Suppressor macrophage treated with lipopolysaccharide for 4 hours (primary cell): ENCODE data around the gene MRPS22.
A peak's percentile ranks its signal among the peaks of the same experiment; 100 is the strongest.

Experiments
- DNase-seq: peaks from one replicate; pipeline ENCODE4 v3.0.0-alpha.2; 2020

The MRPS22 gene

DNA sequence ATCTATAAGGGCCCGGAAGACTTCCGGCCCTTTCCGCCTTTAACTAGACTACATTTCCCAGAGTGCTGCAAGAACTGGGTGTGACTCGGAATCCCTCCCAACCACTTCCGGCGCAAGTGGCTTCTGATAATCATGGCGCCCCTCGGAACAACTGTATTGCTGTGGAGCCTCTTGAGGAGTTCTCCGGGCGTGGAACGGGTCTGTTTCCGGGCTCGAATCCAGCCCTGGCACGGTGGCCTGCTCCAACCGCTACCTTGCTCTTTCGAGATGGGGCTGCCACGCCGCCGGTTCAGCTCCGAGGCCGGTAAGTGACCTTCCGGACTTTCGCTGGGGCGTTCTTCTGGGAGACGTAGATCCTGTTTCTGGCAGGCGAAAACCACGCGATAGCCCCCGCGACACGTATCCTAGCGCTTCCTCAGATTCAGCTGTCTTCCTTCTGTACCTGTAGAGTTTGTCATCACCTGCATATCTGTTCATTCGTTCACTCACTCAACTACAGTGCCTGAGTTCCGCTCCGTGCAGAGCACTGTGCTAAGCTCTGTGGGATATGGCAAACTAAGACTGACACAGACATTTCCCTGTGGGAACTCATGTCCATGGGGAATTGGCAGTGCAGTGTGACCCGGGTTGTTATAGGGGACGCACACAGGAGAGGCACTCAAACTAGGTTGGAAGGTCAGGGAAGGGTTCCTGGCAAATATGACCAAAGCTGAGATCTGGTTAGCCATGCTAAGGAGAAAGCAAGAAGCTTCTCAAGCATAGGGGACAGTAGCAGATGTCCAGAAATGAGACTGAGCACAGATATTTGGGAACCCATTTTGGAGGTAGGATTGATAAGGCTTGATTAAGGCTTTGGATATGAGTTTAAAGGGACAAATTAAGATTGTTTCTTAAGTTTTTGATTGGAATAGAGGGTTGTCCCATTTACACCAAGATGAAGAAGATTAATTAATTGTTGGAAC is at the start of gene MRPS22:
TSS of gene MRPS22 (plus strand) at position 126 of the 962 bp plus-strand sequence. CDS start at position 133, 7 bp downstream.
- peak; percentile 89 for DNase-seq

DNA sequence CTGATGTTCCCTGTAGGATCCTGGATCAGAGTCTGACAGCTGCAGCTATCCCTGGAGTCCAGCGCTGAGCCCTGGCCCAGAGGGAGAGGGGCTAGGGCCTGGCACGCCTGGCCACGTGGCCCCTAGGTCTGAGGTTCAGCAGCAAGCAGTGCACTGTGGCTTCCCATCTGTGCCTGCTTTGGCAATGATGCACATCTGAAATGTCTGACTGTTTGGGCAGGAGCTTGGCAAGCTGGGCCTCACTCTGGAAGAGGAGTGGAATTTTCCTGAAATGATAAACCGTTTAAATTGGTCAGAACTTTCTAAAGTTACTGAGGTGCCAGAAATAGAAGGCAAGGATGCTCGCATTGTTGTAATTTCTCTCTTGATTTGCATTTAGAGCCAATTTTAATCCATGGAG is 48.8 kb upstream of the MRPS22 start:
- DNase-seq: no peak

DNA sequence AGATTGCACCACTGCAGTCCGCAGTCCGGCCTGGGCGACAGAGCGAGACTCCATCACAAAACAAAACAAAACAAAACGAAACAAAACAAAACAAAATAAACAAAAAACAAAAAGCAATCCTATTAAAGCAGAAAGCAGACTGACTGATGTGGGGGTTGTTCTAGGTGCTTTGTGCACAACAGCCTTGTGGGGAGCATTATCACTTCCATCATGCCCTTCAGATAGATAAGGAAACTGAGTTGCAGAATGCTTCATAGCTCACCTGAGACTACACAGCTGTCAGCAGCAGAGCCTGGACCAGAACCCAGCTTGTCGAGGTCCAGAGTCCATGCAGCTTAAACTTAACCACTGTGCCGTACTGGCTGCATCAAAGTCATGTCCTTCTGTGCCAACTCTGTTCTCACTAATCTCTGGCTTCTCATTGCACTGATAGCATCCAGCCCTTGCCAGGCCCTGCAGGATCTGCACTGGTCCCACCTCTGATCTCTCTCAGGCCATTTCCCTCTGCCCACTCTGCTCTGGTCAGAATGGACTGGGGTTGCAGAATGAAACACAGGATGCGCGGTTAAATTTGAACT is 47.6 kb upstream of the MRPS22 start:
- no peak for DNase-seq

DNA sequence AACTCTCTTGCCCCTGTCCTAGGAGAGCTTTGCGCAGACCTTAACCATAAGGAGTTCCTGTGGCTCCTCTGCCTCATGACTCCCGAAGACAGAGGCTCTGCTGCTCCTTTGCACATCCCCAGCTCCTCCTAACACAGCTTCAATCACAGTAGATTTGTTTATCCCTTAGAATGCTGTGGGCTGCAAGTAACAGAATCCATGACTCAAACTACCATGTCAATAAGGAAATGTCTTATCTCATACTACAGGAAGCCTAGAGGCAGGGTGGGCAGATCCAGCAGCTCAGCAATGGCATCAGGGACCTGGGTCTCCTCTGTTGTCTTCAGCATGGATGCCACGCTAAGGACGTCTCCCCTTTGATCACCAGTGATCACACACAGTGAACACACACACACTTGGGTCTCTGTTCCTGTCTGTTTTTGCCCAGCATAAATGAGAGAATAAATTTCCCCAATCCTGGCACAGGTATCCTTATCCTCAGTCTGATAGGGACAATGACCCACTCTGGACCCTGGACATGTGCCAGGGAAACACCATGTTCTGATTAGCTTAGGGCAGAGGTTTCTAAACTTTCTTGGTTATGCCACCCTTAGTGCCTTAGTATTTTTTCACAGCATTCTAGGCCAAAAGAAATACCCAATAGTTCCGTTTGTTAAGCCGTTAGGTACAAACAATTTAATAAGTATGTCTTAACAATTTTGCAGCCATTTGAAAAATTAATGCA is 46.1 kb upstream of the MRPS22 start:
- DNase-seq: no peak

DNA sequence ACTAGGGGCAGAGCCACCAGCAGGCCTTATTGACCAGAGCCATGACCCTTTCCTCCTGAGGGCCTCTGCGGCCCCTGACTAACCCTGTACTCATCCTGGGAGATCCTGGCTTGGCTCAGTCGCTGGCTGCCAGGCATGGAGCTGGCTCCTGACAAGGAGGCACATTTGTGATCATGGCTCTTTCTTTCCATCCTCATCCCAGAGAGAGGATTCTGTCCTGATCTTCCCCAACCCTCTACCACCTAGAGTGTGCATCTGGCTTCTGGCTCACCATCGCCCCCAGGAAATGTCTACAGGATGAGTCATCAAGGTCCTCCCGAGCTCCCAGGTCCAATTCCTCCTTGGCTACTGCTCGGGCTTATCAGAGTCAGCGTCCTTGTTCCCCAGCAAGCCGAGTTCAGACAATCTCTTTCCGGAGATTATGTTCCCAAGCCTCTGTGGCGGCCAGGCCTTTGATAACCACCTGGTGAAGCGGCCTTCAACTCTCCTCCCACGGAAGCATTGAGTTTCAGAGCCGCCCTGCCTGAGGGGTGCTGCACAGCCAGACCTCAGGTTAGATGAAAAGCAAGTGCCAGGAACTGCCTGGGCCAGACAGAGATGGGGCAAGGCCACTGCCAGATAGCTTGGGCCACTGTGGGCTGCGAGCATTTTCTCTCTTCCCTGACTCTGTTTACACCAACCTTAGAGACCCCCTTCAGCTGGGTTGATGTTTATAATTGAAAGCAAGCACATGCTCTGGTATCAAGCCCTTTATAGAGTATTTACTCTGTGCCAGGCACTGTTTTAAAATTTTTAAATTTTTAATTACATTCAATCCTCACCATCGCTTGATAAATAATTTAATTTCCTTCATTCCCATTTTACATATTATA is 44.3 kb upstream of the MRPS22 start:
- no peak for DNase-seq

DNA sequence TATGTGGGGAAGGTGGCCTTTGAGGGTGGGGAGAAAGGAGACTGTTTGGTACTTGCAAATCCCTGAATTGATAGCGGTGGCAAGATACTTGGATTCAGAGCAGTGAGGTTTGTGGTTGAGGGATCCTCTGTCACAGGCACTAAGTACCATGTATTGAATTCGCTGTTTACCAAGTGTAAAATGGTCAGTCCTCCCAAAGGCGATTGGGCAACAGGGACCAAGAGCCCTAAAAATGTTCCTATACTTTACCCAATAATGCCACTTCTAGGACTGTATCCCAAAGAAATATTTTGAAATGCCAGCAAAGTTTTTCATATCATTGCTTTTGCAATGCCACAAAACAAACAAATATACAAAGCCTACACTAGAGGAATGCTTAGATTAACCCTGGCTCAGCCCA is 43.4 kb upstream of the MRPS22 start:
- DNase-seq: no peak

DNA sequence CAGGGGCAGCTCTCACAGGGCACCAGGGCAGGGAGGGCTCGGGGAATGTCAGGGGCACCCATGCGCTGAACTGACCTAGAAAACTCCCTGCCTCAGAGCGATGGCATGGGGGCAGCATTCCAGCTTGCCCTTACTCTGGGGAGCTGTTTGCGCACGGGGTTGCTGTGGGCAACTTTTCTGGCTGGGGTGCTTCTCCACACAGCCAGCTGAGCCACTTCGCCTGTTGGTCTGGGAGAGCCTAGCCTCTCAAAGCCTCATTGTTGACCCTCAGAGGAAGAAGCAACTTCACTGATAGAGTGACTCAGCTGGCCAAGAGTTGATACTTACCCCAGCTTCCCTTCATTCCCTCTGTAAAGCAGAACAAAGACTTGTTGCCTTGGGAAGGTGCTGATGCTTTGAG is 42.6 kb upstream of the MRPS22 start:
- DNase-seq: no peak

DNA sequence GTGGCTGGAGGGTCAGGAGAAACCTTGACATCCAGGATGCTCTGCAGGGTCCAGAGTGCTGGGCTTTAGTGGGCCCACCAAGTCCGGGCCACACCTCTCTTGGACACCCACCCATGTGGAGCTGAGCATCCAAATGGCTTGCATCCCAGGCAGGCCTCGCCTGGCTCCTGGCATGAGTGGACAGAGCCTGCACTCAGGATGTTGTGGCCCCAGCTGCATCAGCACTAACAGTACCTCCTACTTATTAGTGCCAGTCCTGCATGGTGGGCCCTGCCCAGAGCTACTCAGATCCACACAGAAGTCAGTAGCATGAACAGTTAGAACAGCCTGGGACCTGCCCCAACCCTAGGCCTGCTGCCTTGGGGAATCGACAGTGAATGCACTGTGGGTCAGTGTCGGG is 42.2 kb upstream of the MRPS22 start:
- DNase-seq: no peak

DNA sequence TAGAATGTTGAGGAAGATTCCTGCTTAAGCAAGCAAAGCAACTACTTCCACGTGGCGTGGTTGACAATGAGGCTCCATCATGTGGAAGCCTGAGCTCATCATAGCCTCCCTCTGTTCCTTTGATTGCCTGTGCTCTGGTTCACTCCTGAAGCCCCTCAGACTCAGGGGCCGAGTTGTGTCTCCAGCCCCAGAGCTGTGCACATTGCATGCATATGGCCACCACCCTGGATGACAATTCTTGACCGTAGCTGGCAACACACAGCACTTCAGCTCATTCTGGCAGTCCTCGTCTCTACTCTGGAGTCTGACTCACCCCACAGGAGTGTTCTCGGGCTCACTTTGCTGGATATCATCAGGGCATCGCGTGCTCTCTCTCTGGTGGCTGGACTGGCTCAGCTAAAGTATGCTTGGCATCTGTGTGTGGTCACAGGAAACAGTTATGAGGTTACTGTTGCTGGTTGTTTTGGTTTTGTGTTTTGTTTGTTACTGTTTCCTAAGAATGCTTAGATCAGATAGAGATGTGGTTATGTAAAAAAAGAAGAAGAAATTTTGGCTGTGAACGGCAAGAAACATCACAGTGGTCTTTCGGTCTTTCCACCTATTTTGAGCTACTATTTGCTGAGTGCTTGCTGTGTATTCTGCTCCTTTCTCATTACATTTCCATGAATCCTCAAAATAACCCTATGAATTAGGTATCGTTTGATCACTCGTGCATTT is 41.6 kb upstream of the MRPS22 start:
- no peak for DNase-seq

DNA sequence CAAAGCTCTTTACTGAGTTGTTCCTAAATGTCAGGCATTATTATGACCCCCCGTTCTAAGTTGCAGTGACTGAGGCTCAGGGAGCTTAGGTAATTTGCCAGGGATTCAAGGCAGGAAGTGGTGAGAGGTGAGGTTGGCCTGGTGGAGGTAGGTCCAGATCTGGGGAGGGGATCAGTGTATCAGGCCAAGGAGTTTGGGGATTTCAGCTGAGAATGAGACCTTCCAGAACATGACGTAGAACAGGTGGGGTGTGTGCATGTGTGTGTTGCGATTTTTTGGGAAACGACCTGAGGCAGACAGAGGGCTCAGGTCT is 41.1 kb upstream of the MRPS22 start:
- DNase-seq: no peak

DNA sequence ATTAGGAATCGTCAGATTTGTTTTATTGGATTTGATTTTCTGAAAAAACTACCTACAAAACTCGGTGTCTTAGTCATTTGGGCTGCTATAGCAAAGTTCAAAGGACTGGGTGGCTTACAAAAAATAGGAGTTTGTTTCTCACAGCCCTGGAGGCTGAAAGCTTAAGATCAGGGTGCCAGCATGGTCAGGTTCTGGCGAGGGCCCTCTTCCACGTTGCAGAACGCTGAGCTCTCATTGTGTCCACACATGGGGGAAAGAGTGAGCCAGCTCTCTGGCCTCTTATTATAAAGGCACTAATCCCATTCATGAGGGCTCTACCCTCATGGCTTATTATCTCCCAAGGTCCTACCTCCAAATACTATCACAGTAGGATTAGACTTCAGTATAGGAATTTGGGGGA is 40.6 kb upstream of the MRPS22 start:
- no peak for DNase-seq

DNA sequence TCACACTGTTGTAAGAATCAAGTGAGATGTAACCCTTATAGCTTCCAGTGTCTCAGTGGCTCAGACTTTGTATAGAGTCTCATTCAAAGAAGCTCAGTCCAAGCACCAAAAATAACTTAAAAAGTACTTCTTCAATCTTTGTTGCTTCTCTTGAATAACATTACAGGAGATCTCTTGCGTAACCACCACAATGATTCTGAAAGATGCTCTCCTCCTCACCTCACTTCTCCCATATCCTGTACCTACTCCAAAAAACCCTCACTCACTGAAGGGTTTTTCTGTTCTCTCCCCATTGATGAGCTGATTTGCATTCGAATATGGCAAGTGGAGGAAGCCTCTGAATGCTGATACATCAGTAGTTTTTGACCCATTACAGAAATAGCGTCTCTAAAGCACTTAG is 39.4 kb upstream of the MRPS22 start:
- DNase-seq: no peak

DNA sequence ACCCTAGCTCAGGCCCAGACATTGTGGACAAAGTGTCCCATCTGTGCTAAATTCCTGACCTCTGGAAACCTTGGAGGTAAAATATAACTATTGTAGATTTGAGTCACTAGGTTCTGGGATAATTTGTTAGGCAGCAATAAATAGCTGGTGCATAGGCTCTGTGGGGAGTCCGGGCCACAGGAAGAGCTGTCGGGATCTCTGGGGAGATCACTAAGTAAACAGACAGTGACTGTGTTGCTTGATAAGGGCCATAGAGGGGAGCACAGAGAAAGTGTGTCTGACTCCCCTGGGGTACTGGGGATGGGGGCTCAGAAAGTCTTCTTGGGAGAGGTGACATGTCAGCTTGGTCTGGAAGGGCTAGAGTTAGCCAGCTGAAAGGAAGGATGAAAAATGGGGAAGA is 37.7 kb upstream of the MRPS22 start:
- no peak for DNase-seq

DNA sequence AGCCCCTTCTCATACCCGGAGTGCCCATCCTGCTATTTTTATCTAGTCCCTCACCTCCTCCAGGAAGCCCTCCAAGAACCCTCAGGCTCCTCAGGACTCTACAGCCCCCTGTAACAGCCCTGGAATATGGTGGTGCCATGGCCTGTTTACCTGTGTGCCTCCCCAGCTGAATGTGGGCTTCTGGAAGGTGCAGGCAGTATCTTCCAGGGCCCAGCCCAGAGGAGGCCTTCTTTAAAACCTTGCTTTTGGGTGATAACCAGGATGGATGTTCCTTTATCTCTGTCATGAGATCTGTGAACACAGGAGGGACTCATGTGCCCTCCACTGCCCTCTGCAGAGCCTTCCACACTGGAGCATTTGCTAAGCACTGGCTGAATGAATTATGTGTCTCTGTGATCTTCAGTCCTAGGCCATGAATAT is 36.7 kb upstream of the MRPS22 start:
- no peak for DNase-seq

DNA sequence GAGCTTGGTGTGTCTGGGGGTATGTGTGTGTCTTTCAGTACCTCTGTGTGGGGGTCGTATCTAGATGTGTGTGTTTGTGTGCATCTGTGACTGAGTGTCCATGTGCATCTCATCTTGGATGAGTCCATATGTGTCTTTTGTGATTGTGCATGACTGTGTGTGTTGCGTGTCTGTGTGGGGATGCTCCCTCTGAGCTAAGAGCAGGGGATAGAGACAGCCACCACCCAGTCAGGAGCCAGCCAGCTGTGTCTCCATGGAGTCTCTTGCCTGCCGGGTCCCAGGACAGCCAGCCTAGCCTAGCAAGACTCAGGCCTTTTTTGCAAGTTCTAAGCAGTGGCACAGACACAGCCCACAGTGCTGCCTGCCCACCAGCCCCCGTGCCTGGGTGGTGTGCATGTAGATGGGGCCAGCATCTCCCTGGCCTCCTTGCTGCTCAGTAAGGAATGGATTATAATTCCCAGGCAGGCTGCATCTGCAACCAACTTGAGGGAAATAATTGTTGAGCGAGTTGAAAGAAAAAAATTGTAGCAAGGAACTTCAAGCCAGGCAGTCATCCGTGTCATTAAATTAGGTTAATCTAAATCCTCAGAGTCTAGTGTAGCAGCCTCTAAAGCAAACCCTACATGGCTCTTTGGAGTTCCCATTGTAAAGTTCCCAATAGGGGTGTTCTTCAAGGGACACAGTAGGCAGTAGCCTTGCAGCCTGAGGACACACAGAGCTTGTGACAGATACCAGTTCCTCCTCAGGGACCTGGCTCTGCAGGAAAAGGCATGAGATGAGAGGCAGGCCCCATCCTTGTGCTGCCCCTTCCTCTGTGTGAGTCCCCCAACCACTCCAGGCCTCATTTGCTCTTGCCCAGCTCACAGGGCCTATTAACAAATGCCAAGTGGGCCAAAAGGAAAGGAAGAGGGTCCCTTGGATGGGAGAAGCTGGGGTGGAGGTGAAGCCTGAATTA is 35.9 kb upstream of the MRPS22 start:
- DNase-seq: no peak

DNA sequence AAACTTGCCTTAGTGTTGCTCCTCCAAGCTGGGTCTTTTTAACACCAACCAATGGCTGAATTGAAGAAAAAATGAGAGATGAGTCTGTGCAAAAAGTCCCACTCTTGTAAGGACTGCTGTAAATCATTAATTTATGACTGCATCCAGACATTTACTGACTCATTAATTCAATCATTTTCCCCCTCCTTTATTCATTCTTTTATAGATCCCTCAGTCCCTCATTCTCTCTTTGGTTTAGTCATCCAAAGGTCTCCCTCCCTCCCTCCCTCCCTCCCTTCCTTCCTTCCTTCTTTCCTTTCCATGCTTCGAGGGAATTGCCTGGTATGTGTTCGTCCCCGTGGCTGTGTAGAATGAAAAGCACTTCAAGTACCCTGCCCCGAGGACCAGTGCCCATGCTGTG is 35.3 kb upstream of the MRPS22 start:
- no peak for DNase-seq

DNA sequence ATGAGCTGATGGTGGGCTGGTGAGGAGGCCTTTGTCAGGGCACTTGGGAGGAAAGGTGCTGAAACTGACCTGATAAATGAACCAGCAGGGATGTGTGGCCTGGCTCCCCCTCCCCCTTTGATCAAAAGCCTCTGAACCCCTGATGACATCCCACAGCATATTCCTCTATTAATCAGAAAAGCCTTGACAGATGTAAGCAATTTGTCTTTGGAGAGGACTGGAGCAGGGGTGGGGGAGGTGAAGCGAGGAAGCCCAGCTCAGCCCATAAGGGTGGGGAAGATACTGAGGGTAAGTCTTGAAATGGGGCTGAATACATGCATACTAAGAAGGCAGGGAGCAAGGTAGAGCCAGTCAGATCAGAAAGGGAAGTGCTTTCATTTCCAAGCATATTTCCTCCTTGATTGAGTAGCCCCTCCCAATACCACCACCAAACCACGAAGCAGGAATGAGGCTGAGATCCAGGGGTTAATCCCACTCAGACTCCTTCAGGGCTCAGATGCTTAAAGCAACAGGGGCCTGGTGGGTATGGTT is 34.7 kb upstream of the MRPS22 start:
- DNase-seq: no peak

DNA sequence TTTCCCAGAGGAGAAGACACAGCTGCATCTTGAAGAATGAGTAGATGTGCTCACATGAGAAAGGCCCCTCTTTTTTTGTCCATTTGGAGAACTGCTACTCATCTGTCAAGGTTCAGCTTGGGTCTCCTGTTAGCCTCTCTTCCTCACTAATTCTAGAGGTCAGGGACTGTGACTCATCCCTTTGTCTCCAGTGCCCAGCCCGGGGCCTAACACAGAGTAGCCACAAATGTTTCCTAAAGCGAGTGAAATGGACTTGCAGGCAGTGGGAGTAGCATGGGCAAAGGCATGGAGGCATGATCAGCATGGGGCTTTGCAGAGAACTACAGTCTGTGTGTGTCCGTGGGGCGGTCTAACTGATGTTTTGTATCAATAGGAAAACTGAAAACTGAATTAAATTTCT is 33.9 kb upstream of the MRPS22 start:
- no peak for DNase-seq

DNA sequence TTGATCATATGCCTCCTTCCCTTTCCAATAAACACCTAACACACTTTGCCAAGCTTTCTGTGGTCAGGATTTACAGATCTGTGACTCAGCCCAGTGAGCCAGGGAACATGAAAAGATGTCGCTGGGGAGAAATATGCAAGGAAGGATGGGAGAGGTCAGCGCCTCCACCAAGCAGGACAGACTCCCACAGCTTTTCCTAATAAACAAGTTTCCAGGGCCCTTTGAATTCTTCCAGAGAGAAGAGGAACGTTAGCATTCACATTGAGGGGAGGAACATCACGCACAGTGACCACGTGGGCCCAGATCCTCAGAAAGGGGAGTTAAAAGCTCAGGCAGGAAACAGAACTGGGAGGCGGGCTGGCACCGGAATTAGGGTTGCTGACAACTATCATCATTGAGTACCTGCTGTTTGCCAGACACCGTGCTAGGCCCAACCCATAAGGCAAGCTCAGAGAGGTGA is 33.3 kb upstream of the MRPS22 start:
- DNase-seq: no peak

DNA sequence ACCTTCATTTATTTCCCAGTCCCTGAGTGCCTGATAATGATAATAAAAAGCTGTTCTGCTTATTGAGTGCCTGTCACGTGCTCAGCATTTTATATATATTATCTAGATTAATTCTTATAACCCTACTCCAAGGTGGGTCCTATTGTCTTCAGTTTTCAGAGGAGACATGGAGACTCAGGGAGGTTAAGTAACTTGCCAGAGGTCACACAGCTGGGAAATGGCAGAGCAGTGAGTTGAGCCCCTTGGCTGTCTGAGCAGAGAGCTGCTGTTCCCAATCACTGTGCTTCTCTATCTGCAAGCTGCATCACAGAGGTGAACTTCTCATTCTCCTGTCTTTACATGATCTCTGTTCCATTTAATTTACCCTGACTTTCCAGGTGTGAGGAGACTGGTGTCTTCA is 32.3 kb upstream of the MRPS22 start:
- no peak for DNase-seq

DNA sequence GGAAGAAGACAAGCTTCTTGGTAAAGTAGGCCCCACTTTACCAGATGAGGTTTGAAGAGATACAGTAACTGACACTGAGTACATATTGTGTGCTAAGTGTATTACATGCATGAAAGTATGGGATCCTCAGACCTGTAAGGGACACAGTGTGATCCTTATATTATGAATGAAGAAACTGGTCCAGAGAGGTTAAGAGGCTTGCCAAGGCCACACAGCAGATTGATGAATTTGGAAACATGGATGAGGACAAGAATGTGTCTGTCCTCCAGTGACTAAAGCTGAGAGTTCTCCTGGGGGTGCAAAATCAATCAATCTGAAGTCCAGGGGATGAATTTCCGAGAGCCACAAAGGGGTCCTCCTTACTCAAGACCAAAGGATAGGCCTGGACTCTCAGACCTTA is 31.4 kb upstream of the MRPS22 start:
- DNase-seq: no peak
